Thyroid gland (tissue), 4 donors: ENCODE measurements around the gene LCE6A.

Experiments used
- POLR2A ChIP-seq, 2 donors: fragments of 450-650 bp; IDR thresholded peaks; one replicate each; pipeline ENCODE4 v1.6.1; 2017; ENCODE audit warnings: antibody characterized with exemption in 2 of 2, mild to moderate bottlenecking in 2 of 2, moderate library complexity in 1 of 2
- TF ChIP-seq, protein P1 (sequence below), 6 experiments: fragments of 200-600 bp in 3 of 6; fragments of 450-650 bp in 3 of 6; sonication (generic) in 3 of 6; IDR thresholded peaks; one replicate each; pipeline ENCODE4 v1.5.1; 2016 to 2019; ENCODE audit warnings: antibody characterized with exemption in 6 of 6, mild to moderate bottlenecking in 2 of 6, inconsistent platforms in 1 of 6, moderate library complexity in 1 of 6

DNA sequence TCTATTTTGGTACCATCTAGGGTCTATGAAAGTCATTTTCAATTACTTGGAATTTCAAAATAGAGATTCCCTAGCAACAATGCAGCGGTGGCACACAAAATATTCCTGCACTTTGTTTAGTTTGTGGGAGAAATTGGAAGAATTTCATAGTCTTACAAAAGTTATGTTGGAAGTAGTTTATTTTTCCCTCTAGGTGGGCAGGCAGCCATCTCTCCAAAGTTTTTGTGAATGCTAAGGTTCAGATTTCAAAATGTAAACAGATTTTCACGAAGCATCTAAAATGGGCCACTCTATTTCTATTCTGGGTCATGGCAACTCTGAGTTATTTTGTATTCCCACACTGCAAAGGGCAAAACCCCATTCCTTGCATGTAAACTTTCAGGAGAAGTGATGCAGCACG is 43.4 kb downstream of the LCE6A start:
- TF ChIP-seq, protein P1, sequence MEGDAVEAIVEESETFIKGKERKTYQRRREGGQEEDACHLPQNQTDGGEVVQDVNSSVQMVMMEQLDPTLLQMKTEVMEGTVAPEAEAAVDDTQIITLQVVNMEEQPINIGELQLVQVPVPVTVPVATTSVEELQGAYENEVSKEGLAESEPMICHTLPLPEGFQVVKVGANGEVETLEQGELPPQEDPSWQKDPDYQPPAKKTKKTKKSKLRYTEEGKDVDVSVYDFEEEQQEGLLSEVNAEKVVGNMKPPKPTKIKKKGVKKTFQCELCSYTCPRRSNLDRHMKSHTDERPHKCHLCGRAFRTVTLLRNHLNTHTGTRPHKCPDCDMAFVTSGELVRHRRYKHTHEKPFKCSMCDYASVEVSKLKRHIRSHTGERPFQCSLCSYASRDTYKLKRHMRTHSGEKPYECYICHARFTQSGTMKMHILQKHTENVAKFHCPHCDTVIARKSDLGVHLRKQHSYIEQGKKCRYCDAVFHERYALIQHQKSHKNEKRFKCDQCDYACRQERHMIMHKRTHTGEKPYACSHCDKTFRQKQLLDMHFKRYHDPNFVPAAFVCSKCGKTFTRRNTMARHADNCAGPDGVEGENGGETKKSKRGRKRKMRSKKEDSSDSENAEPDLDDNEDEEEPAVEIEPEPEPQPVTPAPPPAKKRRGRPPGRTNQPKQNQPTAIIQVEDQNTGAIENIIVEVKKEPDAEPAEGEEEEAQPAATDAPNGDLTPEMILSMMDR (IDR thresholded peaks at IDR 0.05), result no peak
- TF ChIP-seq POLR2A (IDR thresholded peaks at IDR 0.05), result no peak
